A549 (cell line): Measurements from ENCODE around the gene EDNRB. TPM values are rescaled to one million over a fixed set of nuclear protein-coding genes. Genes with fewer than 3 reads are reported as not detected.

ENCODE experiments used
- ATAC-seq, 2 experiments: fragments of 200-7000 bp in 1 of 2; fragments of >200 bp in 1 of 2; cut with Nextera tagmentation in 1 of 2; cut with Tn5 transposase in 1 of 2; 3 replicates each; pipeline versions ENCODE4 v1.8.0 to v1.9.1; 2018 to 2020; ENCODE audit warnings: mild to moderate bottlenecking in 1 of 2, moderate library complexity in 1 of 2
- CTCF ChIA-PET: fragments of 300-600 bp; sonication (Branson Sonifier 250); formaldehyde crosslinking; extraction: SDS; loops from one replicate; lab custom pipeline; 2021; ENCODE audit warnings: antibody characterized with exemption, inconsistent platforms; lab: Yijun Ruan, JAX
- POLR2A ChIA-PET: fragments of 350-600 bp; formaldehyde crosslinking; extraction: SDS; loops from one replicate; lab custom pipeline; 2021; ENCODE audit warnings: antibody characterized with exemption, inconsistent platforms; lab: Yijun Ruan, JAX
- DNase-seq, 2 experiments: peaks; one replicate each; pipeline versions ENCODE4 v3.0.0 to v3.0.0-alpha.2; 2011 to 2016; ENCODE audit warnings: low read depth in 1 of 2, low spot score in 1 of 2
- FAIRE-seq: peaks from 2 replicates; lab custom pipeline; 2011; peaks lifted over from hg19 to GRCh38; lab: Jason Lieb, UNC
- H3K27ac ChIP-seq, 2 experiments: fragments of >200 bp; sonication (Bioruptor Twin); formaldehyde crosslinking; 3 replicates each; pipeline ENCODE4 v1.5.1; 2016 to 2017
- H3K4me1 ChIP-seq: fragments of >200 bp; sonication (Bioruptor Twin); formaldehyde crosslinking; 3 replicates; pipeline ENCODE4 v1.6.1; 2016
- H3K4me2 ChIP-seq: fragments of >200 bp; sonication (Bioruptor Twin); formaldehyde crosslinking; 3 replicates; pipeline ENCODE4 v1.6.1; 2016
- H3K4me3 ChIP-seq: fragments of >200 bp; sonication (Bioruptor Twin); formaldehyde crosslinking; 3 replicates; pipeline ENCODE4 v1.5.1; 2016
- H3K9me3 ChIP-seq: fragments of >200 bp; sonication (Bioruptor Twin); formaldehyde crosslinking; 3 replicates; pipeline ENCODE4 v1.6.1; 2016
- BHLHE40 ChIP-seq: IDR thresholded peaks from 2 replicates; pipeline ENCODE4 v1.6.1; 2012; ENCODE audit warnings: low read depth, low read length, inconsistent platforms
- CBX2 ChIP-seq: fragments of 200-600 bp; sonication (generic); IDR thresholded peaks from 2 replicates; pipeline ENCODE4 v1.6.1; 2016; ENCODE audit warnings: low read depth, mild to moderate bottlenecking, borderline replicate concordance
- CHD2 ChIP-seq: fragments of 150-350 bp; IDR thresholded peaks from 2 replicates; pipeline ENCODE4 v1.6.1; 2014; ENCODE audit warnings: low read length; ENCODE audit not compliant: partially characterized antibody
- EHF ChIP-seq: fragments of 250-450 bp; sonication (Bioruptor Pico); IDR thresholded peaks from 2 replicates; pipeline ENCODE4 v1.5.0; 2020; ENCODE audit warnings: mild to moderate bottlenecking
- FOSL2 ChIP-seq, 2 experiments: fragments of 450-650 bp in 1 of 2; fragments of >200 bp in 1 of 2; sonication (Bioruptor Twin) in 1 of 2; formaldehyde crosslinking; IDR thresholded peaks; 2 replicates each; pipeline versions ENCODE4 v1.5.0 to v1.6.1; 2016 to 2020; ENCODE audit warnings: mild to moderate bottlenecking in 1 of 2, moderate library complexity in 1 of 2
- FOXS1 ChIP-seq: fragments of 250-450 bp; sonication (Bioruptor Pico); IDR thresholded peaks from 2 replicates; pipeline ENCODE4 v1.5.0; 2020; ENCODE audit warnings: mild to moderate bottlenecking, moderate library complexity
- GATA3 ChIP-seq: IDR thresholded peaks from 2 replicates; pipeline ENCODE4 v1.6.1; 2012; ENCODE audit warnings: borderline replicate concordance
- HEYL ChIP-seq: fragments of 250-450 bp; sonication (Bioruptor Pico); IDR thresholded peaks from 2 replicates; pipeline ENCODE4 v1.8.0; 2021; ENCODE audit warnings: mild to moderate bottlenecking, moderate library complexity
- HOXB13 ChIP-seq: fragments of 250-450 bp; sonication (Bioruptor Pico); IDR thresholded peaks from 2 replicates; pipeline ENCODE4 v1.5.0; 2020; ENCODE audit warnings: low read depth, mild to moderate bottlenecking, moderate library complexity
- HOXB5 ChIP-seq: fragments of 250-450 bp; sonication (Bioruptor Pico); IDR thresholded peaks from 2 replicates; pipeline ENCODE4 v1.5.0; 2020; ENCODE audit warnings: mild to moderate bottlenecking, moderate library complexity
- KDM5A ChIP-seq: fragments of 200-600 bp; sonication (generic); IDR thresholded peaks from 2 replicates; pipeline ENCODE4 v1.6.1; 2016; ENCODE audit warnings: antibody characterized with exemption, mild to moderate bottlenecking
- MAZ ChIP-seq: fragments of 150-350 bp; IDR thresholded peaks from 2 replicates; pipeline ENCODE4 v1.6.1; 2014; ENCODE audit warnings: antibody characterized with exemption, low read depth, low read length, borderline replicate concordance
- POLR2A ChIP-seq: IDR thresholded peaks from 2 replicates; pipeline ENCODE4 v1.6.1; 2012; ENCODE audit warnings: mild to moderate bottlenecking, low read length
- RAD21 ChIP-seq, 2 experiments: fragments of >200 bp in 1 of 2; sonication (Bioruptor Twin) in 1 of 2; formaldehyde crosslinking in 1 of 2; IDR thresholded peaks in 1 of 2; conservative IDR thresholded peaks in 1 of 2; 2 replicates in 1 of 2; 3 replicates in 1 of 2; pipeline ENCODE4 v1.6.1; 2012 to 2018; ENCODE audit warnings: inconsistent platforms in 1 of 2
- RARB ChIP-seq: fragments of 250-450 bp; sonication (Bioruptor Pico); IDR thresholded peaks from 2 replicates; pipeline ENCODE4 v1.8.0; 2021; ENCODE audit warnings: mild to moderate bottlenecking, moderate library complexity
- RCOR1 ChIP-seq: fragments of 150-350 bp; IDR thresholded peaks from 2 replicates; pipeline ENCODE4 v1.6.1; 2014; ENCODE audit warnings: antibody characterized with exemption, low read length, low read depth
- SMC3 ChIP-seq: fragments of >200 bp; sonication (Bioruptor Twin); formaldehyde crosslinking; IDR thresholded peaks from 3 replicates; pipeline ENCODE4 v1.6.1; 2018; ENCODE audit warnings: inconsistent platforms
- ZSCAN20 ChIP-seq: fragments of 250-450 bp; sonication (Bioruptor Pico); IDR thresholded peaks from 2 replicates; pipeline ENCODE4 v1.8.0; 2022; ENCODE audit warnings: mild to moderate bottlenecking, moderate library complexity
- WGBS: methylation state at CpG from one replicate; pipeline ENCODE4 v1.1.6; 2017; ENCODE audit errors: missing lambda C conversion rate; 5-methylcytosine and 5-hydroxymethylcytosine counted together
- polyA plus RNA-seq, 4 experiments: library from polyadenylated mRNA; depleted of rRNA in 3 of 4; stranded (reverse); fragments of >200 nt; fragmentation: RNase III in 1 of 4; extraction: RNeasy Plus Mini Kit Qiagen cat#74134 plus additional on column Dnase treatment in 1 of 4; gene quantifications; 2 replicates in 3 of 4; 3 replicates in 1 of 4; pipeline ENCODE4 v1.2.3, GENCODE V29; 2011 to 2017
- TF ChIP-seq, protein P1 (sequence below): fragments of >200 bp; sonication (Bioruptor Twin); formaldehyde crosslinking; IDR thresholded peaks from 3 replicates; pipeline ENCODE4 v1.6.1; 2016
- TF ChIP-seq, protein P2 (sequence below): fragments of 250-450 bp; sonication (Bioruptor Pico); IDR thresholded peaks from 2 replicates; pipeline ENCODE4 v1.5.0; 2021; ENCODE audit warnings: mild to moderate bottlenecking, moderate library complexity, borderline replicate concordance
- TF ChIP-seq, protein P3 (sequence below): IDR thresholded peaks from 2 replicates; pipeline ENCODE4 v1.6.1; 2012
- TF ChIP-seq, protein P4 (sequence below): fragments of 150-350 bp; IDR thresholded peaks from 2 replicates; pipeline ENCODE4 v1.6.1; 2014; ENCODE audit warnings: low read depth, mild to moderate bottlenecking, low read length
- TF ChIP-seq, protein P5 (sequence below): fragments of 450-650 bp; IDR thresholded peaks from 2 replicates; pipeline ENCODE4 v1.6.1; 2014; ENCODE audit warnings: antibody characterized with exemption

EDNRB gene
- polyA plus RNA-seq, 2 of the 4 experiments (the other 2 are of a cell fraction): not detected

DNA sequence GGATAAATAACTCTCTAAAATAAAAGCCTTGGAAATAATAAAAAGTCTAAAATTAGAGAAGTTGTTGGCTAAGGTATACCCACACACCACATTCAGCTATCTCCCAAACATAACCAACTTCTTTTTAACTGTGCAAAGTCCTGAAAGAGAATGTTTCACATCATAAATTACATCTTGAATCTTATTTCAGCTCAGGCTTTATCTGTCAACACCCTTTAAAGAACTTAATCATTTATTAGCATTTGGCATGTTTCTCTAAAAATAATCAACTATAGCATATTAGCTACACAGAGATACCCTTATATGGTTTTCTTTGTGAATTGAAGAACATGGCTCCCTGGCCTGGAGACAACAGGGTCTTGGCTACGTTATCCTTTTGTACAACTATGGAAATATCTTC, 6.9 kb downstream of the EDNRB start:
- DNase-seq (no peak), ATAC-seq (no peak), FAIRE-seq (no peak)
- H3K27ac ChIP-seq: no peak overlapping the region
- no peak overlapping the region for H3K4me3 ChIP-seq
- ChIA-PET CTCF (no interaction called here), POLR2A (no interaction called here)
- TF ChIP-seq RAD21 (conservative IDR thresholded peaks at IDR 0.05 in 1 of 2, IDR thresholded peaks at IDR 0.05 in 1 of 2) (no peak), ZSCAN20 (CRISPR knock-in tag) (no peak), FOXS1 (CRISPR knock-in tag) (no peak), KDM5A (no peak), HOXB5 (CRISPR knock-in tag) (no peak), CHD2 (no peak), FOSL2 (IDR thresholded peaks at IDR 0.05) (no peak), FOSL2 (CRISPR knock-in tag; IDR thresholded peaks at IDR 0.05) (no peak), CBX2 (no peak), EHF (no peak), HOXB13 (CRISPR knock-in tag) (no peak), SMC3 (no peak), HEYL (CRISPR knock-in tag) (no peak), RCOR1 (no peak), GATA3 (no peak), BHLHE40 (no peak), POLR2A (no peak)
- TF ChIP-seq, protein P1, sequence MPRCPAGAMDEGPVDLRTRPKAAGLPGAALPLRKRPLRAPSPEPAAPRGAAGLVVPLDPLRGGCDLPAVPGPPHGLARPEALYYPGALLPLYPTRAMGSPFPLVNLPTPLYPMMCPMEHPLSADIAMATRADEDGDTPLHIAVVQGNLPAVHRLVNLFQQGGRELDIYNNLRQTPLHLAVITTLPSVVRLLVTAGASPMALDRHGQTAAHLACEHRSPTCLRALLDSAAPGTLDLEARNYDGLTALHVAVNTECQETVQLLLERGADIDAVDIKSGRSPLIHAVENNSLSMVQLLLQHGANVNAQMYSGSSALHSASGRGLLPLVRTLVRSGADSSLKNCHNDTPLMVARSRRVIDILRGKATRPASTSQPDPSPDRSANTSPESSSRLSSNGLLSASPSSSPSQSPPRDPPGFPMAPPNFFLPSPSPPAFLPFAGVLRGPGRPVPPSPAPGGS: no peak
- TF ChIP-seq, protein P2, sequence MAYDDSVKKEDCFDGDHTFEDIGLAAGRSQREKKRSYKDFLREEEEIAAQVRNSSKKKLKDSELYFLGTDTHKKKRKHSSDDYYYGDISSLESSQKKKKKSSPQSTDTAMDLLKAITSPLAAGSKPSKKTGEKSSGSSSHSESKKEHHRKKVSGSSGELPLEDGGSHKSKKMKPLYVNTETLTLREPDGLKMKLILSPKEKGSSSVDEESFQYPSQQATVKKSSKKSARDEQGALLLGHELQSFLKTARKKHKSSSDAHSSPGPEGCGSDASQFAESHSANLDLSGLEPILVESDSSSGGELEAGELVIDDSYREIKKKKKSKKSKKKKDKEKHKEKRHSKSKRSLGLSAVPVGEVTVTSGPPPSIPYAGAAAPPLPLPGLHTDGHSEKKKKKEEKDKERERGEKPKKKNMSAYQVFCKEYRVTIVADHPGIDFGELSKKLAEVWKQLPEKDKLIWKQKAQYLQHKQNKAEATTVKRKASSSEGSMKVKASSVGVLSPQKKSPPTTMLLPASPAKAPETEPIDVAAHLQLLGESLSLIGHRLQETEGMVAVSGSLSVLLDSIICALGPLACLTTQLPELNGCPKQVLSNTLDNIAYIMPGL: no peak
- TF ChIP-seq, protein P3, sequence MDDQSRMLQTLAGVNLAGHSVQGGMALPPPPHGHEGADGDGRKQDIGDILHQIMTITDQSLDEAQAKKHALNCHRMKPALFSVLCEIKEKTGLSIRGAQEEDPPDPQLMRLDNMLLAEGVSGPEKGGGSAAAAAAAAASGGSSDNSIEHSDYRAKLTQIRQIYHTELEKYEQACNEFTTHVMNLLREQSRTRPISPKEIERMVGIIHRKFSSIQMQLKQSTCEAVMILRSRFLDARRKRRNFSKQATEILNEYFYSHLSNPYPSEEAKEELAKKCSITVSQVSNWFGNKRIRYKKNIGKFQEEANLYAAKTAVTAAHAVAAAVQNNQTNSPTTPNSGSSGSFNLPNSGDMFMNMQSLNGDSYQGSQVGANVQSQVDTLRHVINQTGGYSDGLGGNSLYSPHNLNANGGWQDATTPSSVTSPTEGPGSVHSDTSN: no peak
- TF ChIP-seq, protein P4, sequence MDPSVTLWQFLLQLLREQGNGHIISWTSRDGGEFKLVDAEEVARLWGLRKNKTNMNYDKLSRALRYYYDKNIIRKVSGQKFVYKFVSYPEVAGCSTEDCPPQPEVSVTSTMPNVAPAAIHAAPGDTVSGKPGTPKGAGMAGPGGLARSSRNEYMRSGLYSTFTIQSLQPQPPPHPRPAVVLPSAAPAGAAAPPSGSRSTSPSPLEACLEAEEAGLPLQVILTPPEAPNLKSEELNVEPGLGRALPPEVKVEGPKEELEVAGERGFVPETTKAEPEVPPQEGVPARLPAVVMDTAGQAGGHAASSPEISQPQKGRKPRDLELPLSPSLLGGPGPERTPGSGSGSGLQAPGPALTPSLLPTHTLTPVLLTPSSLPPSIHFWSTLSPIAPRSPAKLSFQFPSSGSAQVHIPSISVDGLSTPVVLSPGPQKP: no peak
- H3K9me3 ChIP-seq: no peaks in the 10 kb centered on the region
- H3K4me1 ChIP-seq: no peaks in the 10 kb centered on the region
- H3K4me2 ChIP-seq: no peak overlapping the region
- WGBS: 5% methylated on average over 1 of the region's 1 CpG

DNA sequence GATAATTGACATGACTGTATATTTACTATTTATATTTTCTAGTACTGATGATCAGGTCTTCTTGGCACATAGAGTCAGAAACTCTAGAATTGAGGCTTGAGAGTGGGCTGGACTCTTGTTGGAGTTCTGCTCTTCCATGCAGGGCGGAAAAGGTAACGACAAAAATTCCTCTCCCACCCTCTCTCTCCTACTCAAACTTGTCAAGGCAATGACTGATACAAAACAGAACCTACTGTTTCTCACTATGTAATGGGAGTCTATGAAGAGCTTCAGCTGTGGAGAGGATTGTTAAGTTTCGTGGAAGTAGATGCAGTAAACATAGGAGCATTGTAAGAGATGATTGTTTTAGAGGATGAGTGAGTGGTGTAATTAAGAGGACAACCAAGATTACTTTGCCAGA, 8.8 kb downstream of the EDNRB start:
- DNase-seq (no peak), FAIRE-seq (no peak), ATAC-seq (no peak)
- CTCF ChIA-PET: no interaction called here
- H3K4me1 ChIP-seq: no peaks in the 10 kb centered on the region
- POLR2A ChIA-PET: no interaction called here
- no peaks in the 10 kb centered on the region for H3K9me3 ChIP-seq
- H3K27ac ChIP-seq: no peak overlapping the region
- TF ChIP-seq, protein P5, sequence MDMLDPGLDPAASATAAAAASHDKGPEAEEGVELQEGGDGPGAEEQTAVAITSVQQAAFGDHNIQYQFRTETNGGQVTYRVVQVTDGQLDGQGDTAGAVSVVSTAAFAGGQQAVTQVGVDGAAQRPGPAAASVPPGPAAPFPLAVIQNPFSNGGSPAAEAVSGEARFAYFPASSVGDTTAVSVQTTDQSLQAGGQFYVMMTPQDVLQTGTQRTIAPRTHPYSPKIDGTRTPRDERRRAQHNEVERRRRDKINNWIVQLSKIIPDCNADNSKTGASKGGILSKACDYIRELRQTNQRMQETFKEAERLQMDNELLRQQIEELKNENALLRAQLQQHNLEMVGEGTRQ: no peak
- no peak for TF ChIP-seq EHF
- no peak for TF ChIP-seq RARB (CRISPR knock-in tag)
- TF ChIP-seq MAZ: no peak
- H3K4me2 ChIP-seq: no peak overlapping the region
- 0% methylated on average over 3 of the region's 3 CpGs for WGBS
- H3K4me3 ChIP-seq: no peak overlapping the region
